ENCODE measurements around the gene DCAF8. TPM values are rescaled to one million over a fixed set of nuclear protein-coding genes. Genes with fewer than 3 reads are reported as not detected.

The DCAF8 gene
- total and polyA plus RNA-seq, 8 donors = 51.1 to 122 (median 86.0) TPM

- ATAC-seq = peak; percentile 22 to 71 (median 50)
- no peaks in the 10 kb centered on the region for H3K9me3 ChIP-seq
- WGBS, 2 donors = 1% methylated on average over 15 of the region's 15 CpGs
- peak overlapping the region in 3 of 4 donors; percentile 50 to 62 (median 54) for H3K27ac ChIP-seq
- peaks cover 6 to 15% (median 14%) of the 10 kb centered on the region in 3 donors for H3K4me1 ChIP-seq
- no peak for TF ChIP-seq CTCF (IDR thresholded peaks at IDR 0.05)
- H3K36me3 ChIP-seq = peaks cover 2 to 37% (median 16%) of the 10 kb centered on the region in 3 donors
- H3K27me3 ChIP-seq = no peaks in the 10 kb centered on the region
- intact Hi-C loops (cut with DNase I) = loop anchor here in 1 of 3 donors (10.0 kb wide), 1 partner anchor 180 kb away; no protein-coding TSS in a partner anchor
- DNase-seq = no peak
- no peak for FAIRE-seq
- H3K4me3 ChIP-seq = peak overlapping the region; percentile 68 to 97 (median 82)
Measured at GRCh38 chr1:160284220-160284781, 22.0 kb upstream of the DCAF8 start.

- H3K27ac ChIP-seq = no peak overlapping the region
- no peak for DNase-seq
- H3K27me3 ChIP-seq = no peaks in the 10 kb centered on the region
- no peak for ATAC-seq
- intact Hi-C loops (cut with DNase I) = loop anchor here in 1 of 3 donors (10.0 kb wide), 1 partner anchor 178 kb away; no protein-coding TSS in a partner anchor
- H3K4me3 ChIP-seq = no peak overlapping the region
- no peak for TF ChIP-seq CTCF (IDR thresholded peaks at IDR 0.05)
- FAIRE-seq = no peak
- H3K36me3 ChIP-seq = peaks cover 4 to 45% (median 22%) of the 10 kb centered on the region in 3 donors
- H3K4me1 ChIP-seq = peaks cover 6 to 15% (median 14%) of the 10 kb centered on the region in 3 donors
- 89 to 96% methylated on average over 7 of the region's 7 CpGs for WGBS, 2 donors
- H3K9me3 ChIP-seq = no peaks in the 10 kb centered on the region
Measured at GRCh38 chr1:160282807-160283206, 20.5 kb upstream of the DCAF8 start.

GRCh38 chr1:160277987-160278386 lies 15.6 kb upstream of the DCAF8 start:
- no peak overlapping the region for H3K27ac ChIP-seq
- 84 to 92% methylated on average over 4 of the region's 4 CpGs for WGBS, 2 donors
- no peak for TF ChIP-seq CTCF (IDR thresholded peaks at IDR 0.05)
- DNase-seq (no peak), ATAC-seq (no peak), FAIRE-seq (no peak)
- intact Hi-C loops (cut with DNase I) = no loop called here
- H3K36me3 ChIP-seq = peaks cover 4 to 51% (median 22%) of the 10 kb centered on the region in 3 donors
- no peak overlapping the region for H3K4me3 ChIP-seq
- no peaks in the 10 kb centered on the region for H3K9me3 ChIP-seq
- H3K4me1 ChIP-seq = no peaks in the 10 kb centered on the region
- no peaks in the 10 kb centered on the region for H3K27me3 ChIP-seq

- Histone ChIP-seq H3K9me3 (no peaks in the 10 kb centered on the region), H3K4me3 (no peak overlapping the region), H3K36me3 (peaks cover 4 to 47% (median 20%) of the 10 kb centered on the region in 3 donors), H3K4me1 (no peaks in the 10 kb centered on the region), H3K27ac (no peak overlapping the region), H3K27me3 (no peaks in the 10 kb centered on the region)
- no peak for ATAC-seq
- TF ChIP-seq CTCF (IDR thresholded peaks at IDR 0.05) = no peak
- DNase-seq = no peak
- FAIRE-seq = no peak
- intact Hi-C loops (cut with DNase I) = no loop called here
- WGBS, 2 donors = 70 to 79% methylated on average over 2 of the region's 2 CpGs
Measured at GRCh38 chr1:160277330-160277729, 15.0 kb upstream of the DCAF8 start.

- intact Hi-C loops (cut with DNase I) = no loop called here
- ATAC-seq = no peak
- Histone ChIP-seq H3K27ac (no peak overlapping the region), H3K36me3 (no peaks in the 10 kb centered on the region), H3K4me3 (no peak overlapping the region), H3K27me3 (no peaks in the 10 kb centered on the region), H3K9me3 (no peaks in the 10 kb centered on the region), H3K4me1 (no peaks in the 10 kb centered on the region)
- no peak for DNase-seq
- 92 to 95% methylated on average over 1 of the region's 1 CpG for WGBS, 2 donors
- no peak for TF ChIP-seq CTCF (IDR thresholded peaks at IDR 0.05)
- no peak for FAIRE-seq
Measured at GRCh38 chr1:160271025-160271424, 8.7 kb upstream of the DCAF8 start.

All from pancreas (tissue), 10 donors.